Liver (tissue), 3 donors: ENCODE results near the gene ZNF783.

Source experiments
- TAF1 ChIP-seq: conservative IDR thresholded peaks from 2 replicates; pipeline ENCODE4 v1.6.1; 2016; ENCODE audit warnings: antibody characterized with exemption, mild to moderate bottlenecking
- TF ChIP-seq, protein P1 (sequence below): fragments of 150-350 bp; IDR thresholded peaks from 2 replicates; pipeline ENCODE4 v1.5.1; 2017; ENCODE audit warnings: improper control_type of control experiment, low read depth, low read length; ENCODE audit not compliant: missing input control
- TF ChIP-seq, protein P2 (sequence below): IDR thresholded peaks from 2 replicates; pipeline ENCODE4 v1.6.1; 2016; ENCODE audit warnings: antibody characterized with exemption, mild to moderate bottlenecking
- donor health status: healthy.
- donor health status: healthy.

DNA sequence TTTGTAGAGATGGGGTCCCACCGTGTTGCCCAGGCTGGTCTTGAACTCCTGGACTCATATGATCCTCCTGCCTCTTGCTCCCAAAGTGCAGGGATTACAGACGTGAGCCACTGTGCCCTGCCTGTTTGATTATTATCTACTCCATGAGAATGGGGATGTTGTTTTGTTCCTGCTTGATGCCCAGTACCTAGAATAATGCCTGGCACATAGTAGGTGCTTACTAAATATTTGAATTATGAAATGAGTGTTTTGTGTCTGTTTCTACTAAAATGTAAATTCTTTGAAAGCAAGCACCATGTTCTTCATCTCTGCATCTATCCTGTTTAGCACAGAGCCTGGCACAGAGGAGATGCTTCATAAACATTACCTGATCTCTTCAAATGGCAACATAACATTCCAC, 40.9 kb downstream of the ZNF783 start:
- TF ChIP-seq TAF1 = no peak
- TF ChIP-seq, protein P1, sequence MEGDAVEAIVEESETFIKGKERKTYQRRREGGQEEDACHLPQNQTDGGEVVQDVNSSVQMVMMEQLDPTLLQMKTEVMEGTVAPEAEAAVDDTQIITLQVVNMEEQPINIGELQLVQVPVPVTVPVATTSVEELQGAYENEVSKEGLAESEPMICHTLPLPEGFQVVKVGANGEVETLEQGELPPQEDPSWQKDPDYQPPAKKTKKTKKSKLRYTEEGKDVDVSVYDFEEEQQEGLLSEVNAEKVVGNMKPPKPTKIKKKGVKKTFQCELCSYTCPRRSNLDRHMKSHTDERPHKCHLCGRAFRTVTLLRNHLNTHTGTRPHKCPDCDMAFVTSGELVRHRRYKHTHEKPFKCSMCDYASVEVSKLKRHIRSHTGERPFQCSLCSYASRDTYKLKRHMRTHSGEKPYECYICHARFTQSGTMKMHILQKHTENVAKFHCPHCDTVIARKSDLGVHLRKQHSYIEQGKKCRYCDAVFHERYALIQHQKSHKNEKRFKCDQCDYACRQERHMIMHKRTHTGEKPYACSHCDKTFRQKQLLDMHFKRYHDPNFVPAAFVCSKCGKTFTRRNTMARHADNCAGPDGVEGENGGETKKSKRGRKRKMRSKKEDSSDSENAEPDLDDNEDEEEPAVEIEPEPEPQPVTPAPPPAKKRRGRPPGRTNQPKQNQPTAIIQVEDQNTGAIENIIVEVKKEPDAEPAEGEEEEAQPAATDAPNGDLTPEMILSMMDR = no peak
- TF ChIP-seq, protein P2, sequence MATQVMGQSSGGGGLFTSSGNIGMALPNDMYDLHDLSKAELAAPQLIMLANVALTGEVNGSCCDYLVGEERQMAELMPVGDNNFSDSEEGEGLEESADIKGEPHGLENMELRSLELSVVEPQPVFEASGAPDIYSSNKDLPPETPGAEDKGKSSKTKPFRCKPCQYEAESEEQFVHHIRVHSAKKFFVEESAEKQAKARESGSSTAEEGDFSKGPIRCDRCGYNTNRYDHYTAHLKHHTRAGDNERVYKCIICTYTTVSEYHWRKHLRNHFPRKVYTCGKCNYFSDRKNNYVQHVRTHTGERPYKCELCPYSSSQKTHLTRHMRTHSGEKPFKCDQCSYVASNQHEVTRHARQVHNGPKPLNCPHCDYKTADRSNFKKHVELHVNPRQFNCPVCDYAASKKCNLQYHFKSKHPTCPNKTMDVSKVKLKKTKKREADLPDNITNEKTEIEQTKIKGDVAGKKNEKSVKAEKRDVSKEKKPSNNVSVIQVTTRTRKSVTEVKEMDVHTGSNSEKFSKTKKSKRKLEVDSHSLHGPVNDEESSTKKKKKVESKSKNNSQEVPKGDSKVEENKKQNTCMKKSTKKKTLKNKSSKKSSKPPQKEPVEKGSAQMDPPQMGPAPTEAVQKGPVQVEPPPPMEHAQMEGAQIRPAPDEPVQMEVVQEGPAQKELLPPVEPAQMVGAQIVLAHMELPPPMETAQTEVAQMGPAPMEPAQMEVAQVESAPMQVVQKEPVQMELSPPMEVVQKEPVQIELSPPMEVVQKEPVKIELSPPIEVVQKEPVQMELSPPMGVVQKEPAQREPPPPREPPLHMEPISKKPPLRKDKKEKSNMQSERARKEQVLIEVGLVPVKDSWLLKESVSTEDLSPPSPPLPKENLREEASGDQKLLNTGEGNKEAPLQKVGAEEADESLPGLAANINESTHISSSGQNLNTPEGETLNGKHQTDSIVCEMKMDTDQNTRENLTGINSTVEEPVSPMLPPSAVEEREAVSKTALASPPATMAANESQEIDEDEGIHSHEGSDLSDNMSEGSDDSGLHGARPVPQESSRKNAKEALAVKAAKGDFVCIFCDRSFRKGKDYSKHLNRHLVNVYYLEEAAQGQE = no peak
